ENCODE measurements around the gene CLEC16A. TPM values are rescaled to one million over a fixed set of nuclear protein-coding genes. Genes with fewer than 3 reads are reported as not detected.

The CLEC16A gene
- total and polyA plus RNA-seq, 9 of the 15 experiments (the other 6 are each of a cell fraction or from before 2014, with no cell fraction given), result 1.00 to 22.3 (median 10.0) TPM

GRCh38 chr16:11050536-11050935, 106.2 kb downstream of the CLEC16A start:
- in situ Hi-C loops (cut with MboI) (no loop called here), intact Hi-C loops (cut with micrococcal nuclease) (no loop called here)
- Histone ChIP-seq H3K27ac (ENCODE audit: extremely low read depth, low read depth, low read length) (no peak overlapping the region), H3K9ac (ENCODE audit: insufficient read depth in 1 of 2, low read depth in 2 of 2, low read length in 2 of 2) (no peak overlapping the region), H4K20me1 (replicated peaks; ENCODE audit: control insufficient read depth, insufficient read depth, low read length) (peaks cover 11% of the 10 kb centered on the region; the same call in 1 of the 2 replicates), H3K9me3 (replicated peaks; ENCODE audit: control insufficient read depth, insufficient read depth, low read depth, low read length) (no peaks in the 10 kb centered on the region), H3K4me1 (replicated peaks in 1 of 2; ENCODE audit: control insufficient read depth in 2 of 2, insufficient read depth in 2 of 2, low read length in 2 of 2) (peaks cover 8 to 13% of the 10 kb centered on the region in 2 experiments), H3K79me2 (ENCODE audit: control insufficient read depth, insufficient read depth, low read length) (no peaks in the 10 kb centered on the region), H3K4me3 (no peak overlapping the region), H3K27me3 (ENCODE audit: control insufficient read depth in 2 of 2, insufficient read depth in 2 of 2, low read length in 2 of 2) (no peaks in the 10 kb centered on the region), H3K36me3 (ENCODE audit: control insufficient read depth, insufficient read depth, low read length) (peaks cover 21% of the 10 kb centered on the region; the same call in 2 of the 3 replicates), H3K9me1 (ENCODE audit: control insufficient read depth, insufficient read depth, low read length) (no peaks in the 10 kb centered on the region), H3K4me2 (ENCODE audit: insufficient read depth, low read length) (no peak overlapping the region), H2AFZ (ENCODE audit: low read depth, low read length) (no peak overlapping the region)
- ChIA-PET POLR2A (interaction anchor here (0.6 to 2.3 kb wide), 3 partner anchors 9 to 344 kb away, joined by 3 to 8 read pairs (median 3); no protein-coding TSS in a partner anchor), CTCF (ENCODE audit: low intra/inter-chr PET ratio) (no interaction called here)
- WGBS (ENCODE audit: insufficient coverage, low coverage, missing lambda C conversion rate), result 80% methylated on average over 5 of the region's 7 CpGs
- ATAC-seq (no peak), DNase-seq (ENCODE audit: extremely low read depth in 1 of 4, low spot score in 3 of 4) (no peak), FAIRE-seq (no peak)
- TF ChIP-seq KAT8 (IDR thresholded peaks at IDR 0.05; ENCODE audit: low read depth), result no peak
- BruUV-seq (replicated peaks), result no TSS peak

DNA sequence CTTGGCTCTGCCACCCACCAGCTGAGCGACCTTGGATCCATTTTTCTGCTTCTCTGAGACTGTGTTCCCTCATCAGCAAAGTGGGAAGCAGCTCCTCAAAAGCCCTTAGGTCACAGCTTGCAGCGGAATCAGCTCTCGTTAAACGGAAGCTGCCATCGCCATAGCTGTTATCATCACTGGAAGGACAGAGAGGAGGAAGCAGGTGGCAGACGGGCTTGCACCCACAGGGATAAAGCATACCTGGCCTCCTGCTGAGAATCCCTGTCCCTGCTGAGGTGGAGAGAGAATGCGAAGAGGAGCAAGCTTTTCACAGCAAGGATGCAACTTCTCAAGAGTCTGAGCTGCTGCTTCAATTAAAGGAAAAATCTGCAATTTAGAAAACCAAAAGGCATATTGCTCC, 106.6 kb downstream of the CLEC16A start:
- H4K20me1 ChIP-seq (replicated peaks; ENCODE audit: control insufficient read depth, insufficient read depth, low read length), result peaks cover 11% of the 10 kb centered on the region; the same call in 1 of the 2 replicates
- no peaks in the 10 kb centered on the region for H3K9me1 ChIP-seq (ENCODE audit: control insufficient read depth, insufficient read depth, low read length)
- H3K36me3 ChIP-seq (ENCODE audit: control insufficient read depth, insufficient read depth, low read length), result peaks cover 18% of the 10 kb centered on the region; the same call in 2 of the 3 replicates
- H3K4me2 ChIP-seq (ENCODE audit: insufficient read depth, low read length), result no peak overlapping the region
- in situ Hi-C loops (cut with MboI), result no loop called here
- no peak for FAIRE-seq
- H3K79me2 ChIP-seq (ENCODE audit: control insufficient read depth, insufficient read depth, low read length), result no peaks in the 10 kb centered on the region
- no peaks in the 10 kb centered on the region for H3K9me3 ChIP-seq (replicated peaks; ENCODE audit: control insufficient read depth, insufficient read depth, low read depth, low read length)
- no TSS peak for BruUV-seq (replicated peaks)
- intact Hi-C loops (cut with micrococcal nuclease), result no loop called here
- no peak overlapping the region for H3K27ac ChIP-seq (ENCODE audit: extremely low read depth, low read depth, low read length)
- no peak overlapping the region for H3K4me3 ChIP-seq
- H3K9ac ChIP-seq (ENCODE audit: insufficient read depth in 1 of 2, low read depth in 2 of 2, low read length in 2 of 2), result no peak overlapping the region
- CTCF ChIA-PET (ENCODE audit: low intra/inter-chr PET ratio), result no interaction called here
- peaks cover 8 to 13% of the 10 kb centered on the region in 2 experiments for H3K4me1 ChIP-seq (replicated peaks in 1 of 2; ENCODE audit: control insufficient read depth in 2 of 2, insufficient read depth in 2 of 2, low read length in 2 of 2)
- POLR2A ChIA-PET, result interaction anchor here (0.6 to 2.3 kb wide), 4 partner anchors 10 to 344 kb away, joined by 3 to 8 read pairs (median 4); no protein-coding TSS in a partner anchor
- WGBS (ENCODE audit: insufficient coverage, low coverage, missing lambda C conversion rate), result 75% methylated on average over 4 of the region's 7 CpGs
- H3K27me3 ChIP-seq (ENCODE audit: control insufficient read depth in 2 of 2, insufficient read depth in 2 of 2, low read length in 2 of 2), result no peaks in the 10 kb centered on the region
- ATAC-seq, result no peak
- DNase-seq (ENCODE audit: extremely low read depth in 1 of 4, low spot score in 3 of 4), result no peak
- no peak overlapping the region for H2AFZ ChIP-seq (ENCODE audit: low read depth, low read length)
- TF ChIP-seq STAG1 (CRISPR knock-in tag; IDR thresholded peaks at IDR 0.05; ENCODE audit: borderline replicate concordance) (no peak), ZNF696 (CRISPR knock-in tag; conservative IDR thresholded peaks at IDR 0.05) (no peak), CTCF (IDR thresholded peaks at IDR 0.05 in 2 of 3, conservative IDR thresholded peaks at IDR 0.05 in 1 of 3; ENCODE audit: insufficient read depth in 2 of 3, low read depth in 1 of 3, low read length in 3 of 3) (no peak), ELF2 (CRISPR knock-in tag; IDR thresholded peaks at IDR 0.05) (no peak), ZNF644 (tag; IDR thresholded peaks at IDR 0.05; ENCODE audit: low read depth) (no peak), BCLAF1 (IDR thresholded peaks at IDR 0.05; ENCODE audit: borderline replicate concordance in 1 of 2, control insufficient read depth in 1 of 2, low read depth in 2 of 2, low read length in 1 of 2) (no peak), RFX1 (IDR thresholded peaks at IDR 0.05) (no peak), SRF (CRISPR knock-in tag; IDR thresholded peaks at IDR 0.05) (no peak), LCOR (CRISPR knock-in tag; IDR thresholded peaks at IDR 0.05) (no peak), ZNF444 (CRISPR knock-in tag; IDR thresholded peaks at IDR 0.05) (no peak)

Data from K562 (cell line).